NCI-H1048 (cell line): ENCODE measurements around the gene LUC7L.

ENCODE experiments used
- DNase-seq: peaks from one replicate; lab custom pipeline; 2025; lab: John Stamatoyannopoulos, UW

The LUC7L gene

DNA sequence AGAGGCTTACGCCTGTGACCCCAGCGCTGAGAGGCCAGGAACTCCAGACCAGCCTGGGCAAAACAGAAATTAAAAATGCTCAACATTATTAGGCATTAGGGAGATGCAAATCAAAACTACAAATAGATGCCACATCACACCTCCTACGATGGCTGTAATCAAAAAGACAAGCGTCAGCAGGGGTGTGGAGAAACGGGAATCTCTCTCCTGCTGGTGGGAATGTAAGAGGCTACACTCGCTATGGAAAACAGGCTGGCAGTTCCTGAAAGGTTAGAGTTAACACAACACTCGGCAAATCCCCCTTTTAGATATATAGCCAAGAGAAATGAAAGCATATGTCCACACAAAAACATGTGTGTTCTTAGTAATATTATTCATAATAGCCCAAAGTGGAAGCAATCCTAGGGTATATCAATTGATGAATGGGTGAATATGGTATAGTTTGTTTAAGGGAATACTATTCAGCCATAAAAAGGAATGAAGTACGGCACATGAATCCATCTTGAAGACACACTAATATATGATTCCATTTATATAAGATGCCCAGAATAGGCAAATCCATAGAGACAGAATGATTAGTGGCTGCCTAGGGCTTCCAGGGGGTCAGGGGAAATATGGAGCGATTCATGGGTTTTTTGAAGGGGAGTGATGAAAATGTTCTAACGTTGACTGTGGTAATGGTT lies 88.9 kb downstream of the LUC7L start:
- DNase-seq: no peak
